A549 (cell line): Measurements from ENCODE around the gene MAGEA9B.
"Not testable (repeated sequence)": the region's sequence is repeated elsewhere in the genome, so short reads cannot be mapped to it uniquely, and the experiment has no call there.

Source experiments
- CHD2 ChIP-seq: fragments of 150-350 bp; IDR thresholded peaks from 2 replicates; pipeline ENCODE4 v1.6.1; 2014; ENCODE audit warnings: low read length; ENCODE audit not compliant: partially characterized antibody
- CTCF ChIP-seq: fragments of >200 bp; sonication (Bioruptor Twin); formaldehyde crosslinking; IDR thresholded peaks from 3 replicates; pipeline ENCODE4 v1.5.1; 2016
- MAFK ChIP-seq: fragments of 450-650 bp; IDR thresholded peaks from 2 replicates; pipeline ENCODE4 v1.6.1; 2014; ENCODE audit not compliant: partially characterized antibody
- MAX ChIP-seq: IDR thresholded peaks from 2 replicates; pipeline ENCODE4 v1.6.1; 2012
- POLR2A ChIP-seq: IDR thresholded peaks from 2 replicates; pipeline ENCODE4 v1.6.1; 2012; ENCODE audit warnings: mild to moderate bottlenecking, low read length
- RFX5 ChIP-seq: fragments of 450-650 bp; IDR thresholded peaks from 2 replicates; pipeline ENCODE4 v1.7.1; 2014; ENCODE audit warnings: antibody characterized with exemption, mild to moderate bottlenecking, moderate library complexity
- SMC3 ChIP-seq: fragments of >200 bp; sonication (Bioruptor Twin); formaldehyde crosslinking; IDR thresholded peaks from 3 replicates; pipeline ENCODE4 v1.6.1; 2018; ENCODE audit warnings: inconsistent platforms
- TFCP2L1 ChIP-seq: fragments of 250-450 bp; sonication (Bioruptor Pico); IDR thresholded peaks from 2 replicates; pipeline ENCODE4 v1.5.0; 2021; ENCODE audit warnings: mild to moderate bottlenecking
- TP53 ChIP-seq: fragments of 250-450 bp; sonication (Bioruptor Pico); IDR thresholded peaks from 2 replicates; pipeline ENCODE4 v1.5.0; 2021; ENCODE audit warnings: mild to moderate bottlenecking, moderate library complexity
- ZSCAN20 ChIP-seq: fragments of 250-450 bp; sonication (Bioruptor Pico); IDR thresholded peaks from 2 replicates; pipeline ENCODE4 v1.8.0; 2022; ENCODE audit warnings: mild to moderate bottlenecking, moderate library complexity

DNA sequence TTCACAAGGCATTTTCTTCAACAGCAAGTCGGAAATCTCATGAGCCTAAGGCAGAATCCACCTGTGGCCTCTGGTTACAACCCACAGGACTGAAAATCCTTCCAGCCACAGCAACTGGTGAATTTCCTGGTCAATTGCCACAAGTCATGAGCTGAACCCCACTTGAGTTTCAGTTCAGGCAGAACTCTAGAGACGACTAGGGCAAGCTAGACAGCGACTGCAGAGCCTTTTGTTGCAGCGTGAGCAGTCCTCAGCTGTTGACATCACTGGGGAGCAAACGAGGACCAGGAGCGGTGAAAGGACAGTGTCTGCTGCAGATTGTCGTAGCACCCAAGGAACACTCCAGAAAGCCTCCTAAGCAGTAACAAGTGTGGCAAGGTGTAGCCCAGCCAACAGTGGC lies 8.7 kb upstream of the MAGEA9B start:
- not testable (repeated sequence) for TF ChIP-seq CHD2; CTCF; SMC3; POLR2A; ZSCAN20 (CRISPR knock-in tag); TP53 (CRISPR knock-in tag); MAX; RFX5; TFCP2L1 (CRISPR knock-in tag); MAFK
